GM19395 (cell line): ENCODE data around the gene IGF2BP1.
"Not testable (repeated sequence)": the region's sequence is repeated elsewhere in the genome, so short reads cannot be mapped to it uniquely, and the experiment has no call there.

ENCODE experiments used
- ATAC-seq: cut with Tn5 transposase; IDR thresholded peaks from one replicate; pipeline ENCODE4 v1.9.1; 2021; ENCODE audit warnings: mild to moderate bottlenecking, moderate library complexity; ENCODE audit not compliant: unreplicated experiment

Gene IGF2BP1

GRCh38 chr17:49016775-49017463 lies 19.7 kb downstream of the IGF2BP1 start:
- no peak for ATAC-seq

- ATAC-seq: no peak
Measured at GRCh38 chr17:49018116-49018612, 21.0 kb downstream of the IGF2BP1 start.

GRCh38 chr17:49018748-49019147 lies 21.6 kb downstream of the IGF2BP1 start:
- no peak for ATAC-seq

GRCh38 chr17:49020609-49021008 lies 23.4 kb downstream of the IGF2BP1 start:
- no peak for ATAC-seq

- no peak for ATAC-seq
Measured at GRCh38 chr17:49021095-49021767, 24.0 kb downstream of the IGF2BP1 start.

GRCh38 chr17:49021768-49022103 lies 24.6 kb downstream of the IGF2BP1 start:
- no peak for ATAC-seq

- ATAC-seq: no peak
Measured at GRCh38 chr17:49022391-49022941, 25.3 kb downstream of the IGF2BP1 start.

- ATAC-seq: no peak
Measured at GRCh38 chr17:49024523-49024922, 27.3 kb downstream of the IGF2BP1 start.

GRCh38 chr17:49026447-49026846 lies 29.3 kb downstream of the IGF2BP1 start:
- ATAC-seq: not testable (repeated sequence)

- ATAC-seq: no peak
Measured at GRCh38 chr17:49028271-49028670, 31.1 kb downstream of the IGF2BP1 start.

GRCh38 chr17:49029801-49030200 lies 32.6 kb downstream of the IGF2BP1 start:
- ATAC-seq: no peak

- no peak for ATAC-seq
Measured at GRCh38 chr17:49031965-49032928, 35.1 kb downstream of the IGF2BP1 start.

GRCh38 chr17:49035470-49036269 lies 38.5 kb downstream of the IGF2BP1 start:
- ATAC-seq: no peak

GRCh38 chr17:49036270-49036626 lies 39.1 kb downstream of the IGF2BP1 start:
- ATAC-seq: no peak

GRCh38 chr17:49038138-49038537 lies 41.0 kb downstream of the IGF2BP1 start:
- ATAC-seq: no peak

- no peak for ATAC-seq
Measured at GRCh38 chr17:49038544-49038943, 41.4 kb downstream of the IGF2BP1 start.

GRCh38 chr17:49039518-49039917 lies 42.3 kb downstream of the IGF2BP1 start:
- ATAC-seq: not testable (repeated sequence)

- ATAC-seq: no peak
Measured at GRCh38 chr17:49041527-49041926, 44.3 kb downstream of the IGF2BP1 start.

- ATAC-seq: no peak
Measured at GRCh38 chr17:49045376-49045775, 48.2 kb downstream of the IGF2BP1 start.

GRCh38 chr17:49046912-49047311 lies 49.7 kb downstream of the IGF2BP1 start:
- no peak for ATAC-seq
